Neural progenitor cell (in vitro differentiated cells): ENCODE results near the gene NEDD4L.

Experiments used
- CTCF ChIP-seq: fragments of 200-600 bp; sonication (generic); IDR thresholded peaks from 2 replicates; pipeline ENCODE4 v1.5.1; 2017; ENCODE audit warnings: antibody characterized with exemption, mild to moderate bottlenecking
- EZH2 ChIP-seq: fragments of 200-600 bp; sonication (generic); IDR thresholded peaks from 2 replicates; pipeline ENCODE4 v1.6.1; 2017; ENCODE audit warnings: antibody characterized with exemption, mild to moderate bottlenecking, moderate library complexity

GRCh38 chr18:58080451-58080850 is 36.4 kb downstream of the NEDD4L start:
- TF ChIP-seq CTCF (no peak), EZH2 (no peak)
